Lower leg skin (tissue), 3 donors: Measurements from ENCODE around the gene CKAP2.
"Not testable (repeated sequence)": the region's sequence is repeated elsewhere in the genome, so short reads cannot be mapped to it uniquely, and the experiment has no call there.

Source experiments
- POLR2A ChIP-seq, 2 donors: fragments of 450-650 bp; IDR thresholded peaks; one replicate each; pipeline ENCODE4 v1.6.1; 2016 to 2017; ENCODE audit warnings: antibody characterized with exemption in 2 of 2, mild to moderate bottlenecking in 1 of 2, moderate library complexity in 1 of 2
- TF ChIP-seq, protein P1 (sequence below), 3 donors: fragments of 450-650 bp; IDR thresholded peaks; one replicate each; pipeline ENCODE4 v1.5.1; 2016; ENCODE audit warnings: antibody characterized with exemption in 3 of 3, mild to moderate bottlenecking in 3 of 3, moderate library complexity in 2 of 3

DNA sequence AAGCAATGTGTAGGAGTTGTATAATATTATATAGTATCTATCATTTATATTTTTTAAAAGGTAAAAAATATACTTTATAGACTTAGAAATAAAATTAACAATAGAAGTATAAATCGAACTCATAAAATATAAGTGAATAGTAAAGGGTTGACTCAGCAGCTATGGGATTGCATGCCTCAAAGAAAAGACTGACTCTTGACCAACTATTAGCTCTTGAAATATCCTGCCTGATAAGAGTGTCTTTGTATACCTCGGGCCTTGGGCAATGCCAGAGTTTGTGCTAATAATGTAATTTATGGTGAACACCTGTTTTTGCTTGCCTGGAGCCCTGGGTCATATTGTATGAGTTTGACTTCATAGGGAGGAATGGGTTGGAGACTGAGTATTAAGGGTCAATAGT is 31.8 kb downstream of the CKAP2 start:
- TF ChIP-seq, protein P1, sequence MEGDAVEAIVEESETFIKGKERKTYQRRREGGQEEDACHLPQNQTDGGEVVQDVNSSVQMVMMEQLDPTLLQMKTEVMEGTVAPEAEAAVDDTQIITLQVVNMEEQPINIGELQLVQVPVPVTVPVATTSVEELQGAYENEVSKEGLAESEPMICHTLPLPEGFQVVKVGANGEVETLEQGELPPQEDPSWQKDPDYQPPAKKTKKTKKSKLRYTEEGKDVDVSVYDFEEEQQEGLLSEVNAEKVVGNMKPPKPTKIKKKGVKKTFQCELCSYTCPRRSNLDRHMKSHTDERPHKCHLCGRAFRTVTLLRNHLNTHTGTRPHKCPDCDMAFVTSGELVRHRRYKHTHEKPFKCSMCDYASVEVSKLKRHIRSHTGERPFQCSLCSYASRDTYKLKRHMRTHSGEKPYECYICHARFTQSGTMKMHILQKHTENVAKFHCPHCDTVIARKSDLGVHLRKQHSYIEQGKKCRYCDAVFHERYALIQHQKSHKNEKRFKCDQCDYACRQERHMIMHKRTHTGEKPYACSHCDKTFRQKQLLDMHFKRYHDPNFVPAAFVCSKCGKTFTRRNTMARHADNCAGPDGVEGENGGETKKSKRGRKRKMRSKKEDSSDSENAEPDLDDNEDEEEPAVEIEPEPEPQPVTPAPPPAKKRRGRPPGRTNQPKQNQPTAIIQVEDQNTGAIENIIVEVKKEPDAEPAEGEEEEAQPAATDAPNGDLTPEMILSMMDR (IDR thresholded peaks at IDR 0.05): not testable (repeated sequence)
- TF ChIP-seq POLR2A (IDR thresholded peaks at IDR 0.05): not testable (repeated sequence)
